Right lobe of liver (tissue), 6 donors: ENCODE data around the gene BASP1. TPM values are rescaled to one million over a fixed set of nuclear protein-coding genes. Genes with fewer than 3 reads are reported as not detected.

ENCODE experiments used
- ATAC-seq, 4 donors: fragments of 200-7000 bp; cut with Tn5 transposase; one replicate each; pipeline ENCODE4 v1.9.1; 2020; ENCODE audit warnings: mild to moderate bottlenecking in 4 of 4, moderate library complexity in 4 of 4
- DNase-seq, 3 donors: peaks; one replicate each; pipeline ENCODE4 v3.0.0-alpha.2; 2020
- H3K27ac ChIP-seq, 3 donors: fragments of 200-600 bp; one replicate each; pipeline ENCODE4 v1.8.0; 2022
- H3K27me3 ChIP-seq, 2 donors: fragments of 200-600 bp; one replicate each; pipeline ENCODE4 v1.8.0; 2022
- H3K36me3 ChIP-seq, 4 donors: fragments of 200-600 bp; sonication (generic) in 1 of 4; one replicate each; pipeline versions ENCODE4 v1.5.1 to v1.8.0; 2017 to 2022; ENCODE audit warnings: control low read depth in 1 of 4
- H3K4me1 ChIP-seq, 4 donors: fragments of 200-600 bp; sonication (generic) in 1 of 4; one replicate each; pipeline versions ENCODE4 v1.5.1 to v1.8.0; 2017 to 2022; ENCODE audit warnings: control low read depth in 1 of 4
- H3K4me3 ChIP-seq, 3 donors: fragments of 200-600 bp; one replicate each; pipeline ENCODE4 v1.8.0; 2022
- H3K9me3 ChIP-seq, 4 donors: fragments of 200-600 bp; sonication (generic) in 1 of 4; one replicate each; pipeline versions ENCODE4 v1.5.1 to v1.8.0; 2017 to 2022; ENCODE audit warnings: control low read depth in 1 of 4
- POLR2A ChIP-seq: fragments of 450-650 bp; IDR thresholded peaks from one replicate; pipeline ENCODE4 v1.6.1; 2017; ENCODE audit warnings: antibody characterized with exemption, mild to moderate bottlenecking
- WGBS: methylation state at CpG from one replicate; pipeline ENCODE4 v1.1.6; 2018; ENCODE audit warnings: low coverage, low lambda C conversion rate; ENCODE audit not compliant: insufficient coverage; ENCODE audit errors: missing lambda C conversion rate; 5-methylcytosine and 5-hydroxymethylcytosine counted together
- intact Hi-C, 2 donors: fragments of 100-400 bp; cut with DNase I; formaldehyde crosslinking; loops; one replicate each; pipeline versions ENCODE4 v1.11.2 to v1.14.1; 2022
- long read RNA-seq: library from polyadenylated mRNA; unstranded; transcript quantifications from one replicate; pipeline ENCODE4 v2.0.0, GENCODE V29; 2019
- total RNA-seq, 6 experiments: library from RNA; depleted of rRNA in 2 of 6; stranded (reverse); fragments of >200 nt in 2 of 6; fragmentation: NEBNext Ultra II Directional in 3 of 6; extraction: Animal tissue kit (Norgen Biotek cat#: 25700) in 3 of 6; gene quantifications; one replicate each; pipeline versions ENCODE4 v1.1.0 to v1.2.4, GENCODE V29; 2016 to 2023
- TF ChIP-seq, protein P1 (sequence below), 4 donors: fragments of 200-600 bp in 3 of 4; fragments of 450-650 bp in 1 of 4; IDR thresholded peaks; one replicate each; pipeline versions ENCODE4 v1.5.1 to v1.8.0; 2016 to 2022; ENCODE audit warnings: antibody characterized with exemption in 4 of 4, mild to moderate bottlenecking in 2 of 4
- donor health status: DM: no; HTN: yes; CAD: no.
- donor health status: DM: no; HTN: no; CAD: no.
- donor health status: DM: no; HTN: no; CAD: no.
- donor health status: DM: no; HTN: yes; CAD: no.
- donor health status: DM: no; HTN: yes; CAD: no.

Gene BASP1, protein sequence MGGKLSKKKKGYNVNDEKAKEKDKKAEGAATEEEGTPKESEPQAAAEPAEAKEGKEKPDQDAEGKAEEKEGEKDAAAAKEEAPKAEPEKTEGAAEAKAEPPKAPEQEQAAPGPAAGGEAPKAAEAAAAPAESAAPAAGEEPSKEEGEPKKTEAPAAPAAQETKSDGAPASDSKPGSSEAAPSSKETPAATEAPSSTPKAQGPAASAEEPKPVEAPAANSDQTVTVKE
- total RNA-seq: 10 to 100 TPM in 1 of 6 experiments, 1 to 10 TPM in 5; 2.6 to 11.2 (median 4.7) TPM
- long read RNA-seq: 0 reads

DNA sequence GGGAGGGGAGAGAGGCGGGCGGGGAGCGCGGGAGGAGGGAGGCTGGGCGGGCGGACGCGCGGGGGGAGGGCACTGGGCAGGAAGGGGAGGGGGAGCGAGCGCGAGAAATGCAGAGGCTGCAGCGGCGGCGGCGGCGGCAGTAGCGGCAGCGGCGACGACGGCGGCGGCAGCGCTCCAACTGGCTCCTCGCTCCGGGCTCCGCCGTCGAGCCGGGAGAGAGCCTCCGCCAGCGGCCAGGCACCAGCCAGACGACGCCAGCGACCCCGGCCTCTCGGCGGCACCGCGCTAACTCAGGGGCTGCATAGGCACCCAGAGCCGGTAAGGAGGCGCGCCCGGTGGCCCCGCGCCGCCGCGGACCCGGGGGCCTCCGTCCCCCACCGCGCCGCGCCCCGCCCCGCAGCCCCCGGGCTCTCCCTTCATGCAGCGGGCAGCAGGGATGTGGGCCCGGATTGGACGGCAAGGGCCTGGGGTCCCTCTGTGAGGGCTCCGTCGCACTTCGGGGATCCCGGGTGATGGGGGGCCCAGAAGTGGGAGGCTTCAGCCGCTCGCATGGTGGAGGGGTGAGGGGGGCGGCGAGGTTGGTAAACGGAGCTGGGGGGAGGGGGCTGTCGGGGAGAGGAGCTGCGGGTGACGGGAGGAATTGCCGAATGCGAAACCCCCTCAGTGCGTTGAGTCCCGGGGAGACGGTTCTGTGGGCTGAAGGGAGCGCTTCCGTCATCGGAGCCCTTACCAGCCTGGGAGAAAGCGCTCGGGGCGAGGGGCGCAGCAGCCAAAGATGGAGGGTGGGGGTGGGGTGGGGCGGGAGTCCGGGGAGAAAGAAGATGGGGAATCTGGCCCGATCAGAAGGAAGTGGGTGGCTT lies at the start of gene BASP1:
Gene BASP1, plus strand, starts transcription at position 139 of the 860 bp plus-strand sequence. CDS start 57,586 bp downstream, outside the sequence.
- Histone ChIP-seq H3K27ac (peak within 1 kb of the TSS in 2 of 3 donors; percentile 40 to 67), H3K27me3 (no peaks in the 10 kb centered on the region), H3K4me1 (no peaks in the 10 kb centered on the region), H3K9me3 (no peaks in the 10 kb centered on the region), H3K4me3 (peak within 1 kb of the TSS; percentile 35 to 50 (median 41)), H3K36me3 (no peaks in the 10 kb centered on the region)
- ATAC-seq (peak; percentile 67 to 77 (median 70)), DNase-seq (peak; percentile 73 to 87 (median 85))
- TF ChIP-seq, protein P1, sequence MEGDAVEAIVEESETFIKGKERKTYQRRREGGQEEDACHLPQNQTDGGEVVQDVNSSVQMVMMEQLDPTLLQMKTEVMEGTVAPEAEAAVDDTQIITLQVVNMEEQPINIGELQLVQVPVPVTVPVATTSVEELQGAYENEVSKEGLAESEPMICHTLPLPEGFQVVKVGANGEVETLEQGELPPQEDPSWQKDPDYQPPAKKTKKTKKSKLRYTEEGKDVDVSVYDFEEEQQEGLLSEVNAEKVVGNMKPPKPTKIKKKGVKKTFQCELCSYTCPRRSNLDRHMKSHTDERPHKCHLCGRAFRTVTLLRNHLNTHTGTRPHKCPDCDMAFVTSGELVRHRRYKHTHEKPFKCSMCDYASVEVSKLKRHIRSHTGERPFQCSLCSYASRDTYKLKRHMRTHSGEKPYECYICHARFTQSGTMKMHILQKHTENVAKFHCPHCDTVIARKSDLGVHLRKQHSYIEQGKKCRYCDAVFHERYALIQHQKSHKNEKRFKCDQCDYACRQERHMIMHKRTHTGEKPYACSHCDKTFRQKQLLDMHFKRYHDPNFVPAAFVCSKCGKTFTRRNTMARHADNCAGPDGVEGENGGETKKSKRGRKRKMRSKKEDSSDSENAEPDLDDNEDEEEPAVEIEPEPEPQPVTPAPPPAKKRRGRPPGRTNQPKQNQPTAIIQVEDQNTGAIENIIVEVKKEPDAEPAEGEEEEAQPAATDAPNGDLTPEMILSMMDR (IDR thresholded peaks at IDR 0.05): no peak
- TF ChIP-seq POLR2A: peak; percentile 71
- WGBS: 3% methylated on average over 29 of the region's 89 CpGs
- intact Hi-C loops: loop anchor here in 1 of 2 donors (10.0 kb wide), 1 partner anchor 1077 kb away; no protein-coding TSS in a partner anchor

DNA sequence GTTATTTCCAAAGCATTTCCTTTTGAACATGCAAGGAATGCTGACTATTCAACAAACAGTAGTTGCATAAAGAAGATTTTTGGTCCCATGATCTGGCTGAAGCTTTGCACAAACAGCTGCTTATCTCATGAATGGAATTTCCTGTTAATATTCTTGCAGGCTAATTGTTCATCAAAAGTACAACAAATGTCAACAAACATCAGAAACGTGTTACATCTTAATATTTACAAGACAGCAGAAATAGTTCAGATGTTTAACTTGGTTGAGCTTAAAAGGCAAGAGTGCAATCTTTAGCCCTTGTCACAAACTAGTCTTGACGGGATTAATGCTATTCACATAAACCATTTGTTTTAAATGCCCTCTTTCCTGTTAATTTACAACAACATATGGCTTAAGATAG lies 47.9 kb upstream of the BASP1 start:
- Histone ChIP-seq H3K36me3 (no peaks in the 10 kb centered on the region), H3K9me3 (no peaks in the 10 kb centered on the region), H3K4me3 (no peak overlapping the region), H3K4me1 (no peaks in the 10 kb centered on the region), H3K27ac (peak overlapping the region in 1 of 3 donors; percentile 33), H3K27me3 (no peaks in the 10 kb centered on the region)
- 10% methylated on average over 2 of the region's 2 CpGs for WGBS
- DNase-seq: no peak
- TF ChIP-seq, protein P1 (IDR thresholded peaks at IDR 0.05): no peak
- intact Hi-C loops: no loop called here
- peak; percentile 32 to 64 (median 52) for ATAC-seq

DNA sequence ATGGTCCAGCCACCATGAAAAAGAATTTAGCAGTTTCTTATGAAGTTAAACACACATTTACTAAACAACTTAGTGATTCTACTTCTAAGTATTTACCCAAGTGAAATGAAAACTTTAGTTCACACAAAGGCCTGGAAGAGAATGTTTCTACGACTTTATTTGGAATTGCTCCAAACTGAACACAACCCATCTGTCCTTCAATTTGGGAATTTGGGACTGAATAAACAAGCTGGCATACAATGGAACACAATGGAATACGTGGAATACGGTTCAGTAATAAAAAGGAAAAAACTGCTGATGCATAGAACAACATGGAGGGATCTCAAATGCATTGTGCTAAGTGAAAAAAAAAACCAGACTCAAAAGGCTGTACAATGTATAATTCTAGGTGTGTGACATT lies 44.6 kb upstream of the BASP1 start:
- 59% methylated on average over 3 of the region's 3 CpGs for WGBS

DNA sequence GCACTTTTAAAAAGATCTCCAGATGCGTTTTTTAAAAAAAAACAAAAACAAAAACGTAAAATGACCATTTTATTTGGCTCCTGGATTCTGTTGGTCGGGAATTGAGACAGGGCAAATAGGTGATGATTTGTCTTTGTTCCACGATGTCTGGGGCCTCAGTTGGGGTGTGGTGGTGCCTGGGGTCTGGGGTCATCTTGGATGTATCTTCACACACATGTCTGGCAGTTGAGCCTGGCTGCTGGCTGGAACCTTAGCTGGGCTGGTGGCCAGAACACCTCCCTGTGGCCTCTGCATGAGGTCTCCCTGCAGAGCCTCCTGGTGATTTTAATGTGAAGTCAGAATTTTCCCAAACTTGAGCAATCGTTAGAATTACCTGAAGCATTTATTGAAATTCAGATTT lies 42.5 kb upstream of the BASP1 start:
- no peaks in the 10 kb centered on the region for H3K27me3 ChIP-seq
- ATAC-seq (no peak), DNase-seq (no peak)
- no peak overlapping the region for H3K4me3 ChIP-seq
- intact Hi-C loops: no loop called here
- no peaks in the 10 kb centered on the region for H3K9me3 ChIP-seq
- H3K4me1 ChIP-seq: no peaks in the 10 kb centered on the region
- WGBS: 66% methylated on average over 3 of the region's 5 CpGs
- no peak overlapping the region for H3K27ac ChIP-seq
- TF ChIP-seq, protein P1 (IDR thresholded peaks at IDR 0.05): no peak
- no peak for TF ChIP-seq POLR2A
- no peaks in the 10 kb centered on the region for H3K36me3 ChIP-seq

More for the DNA sequence above, 44.6 kb upstream of the BASP1 start:
- no peak for TF ChIP-seq POLR2A
- TF ChIP-seq, protein P1 (IDR thresholded peaks at IDR 0.05): no peak
- Histone ChIP-seq H3K4me3 (no peak overlapping the region), H3K27ac (no peak overlapping the region), H3K4me1 (no peaks in the 10 kb centered on the region), H3K27me3 (no peaks in the 10 kb centered on the region), H3K36me3 (no peaks in the 10 kb centered on the region), H3K9me3 (no peaks in the 10 kb centered on the region)
- intact Hi-C loops: no loop called here
- no peak for DNase-seq
- no peak for ATAC-seq
